GM18868 (cell line): Measurements from ENCODE around the gene TLCD3A.
"Not testable (repeated sequence)": the region's sequence is repeated elsewhere in the genome, so short reads cannot be mapped to it uniquely, and the experiment has no call there.

Experiments
- ATAC-seq: cut with Tn5 transposase; IDR thresholded peaks from one replicate; pipeline ENCODE4 v1.9.1; 2021; ENCODE audit warnings: mild to moderate bottlenecking, moderate library complexity; ENCODE audit not compliant: unreplicated experiment

TLCD3A gene

GRCh38 chr17:784143-784542 is 51.7 kb downstream of the TLCD3A start:
- no peak for ATAC-seq

- ATAC-seq = not testable (repeated sequence)
Observed at GRCh38 chr17:785901-786300, 53.5 kb downstream of the TLCD3A start.

- no peak for ATAC-seq
Observed at GRCh38 chr17:787641-788221, 55.3 kb downstream of the TLCD3A start.

GRCh38 chr17:788551-788950 is 56.2 kb downstream of the TLCD3A start:
- no peak for ATAC-seq

- ATAC-seq = no peak
Observed at GRCh38 chr17:789160-789840, 56.9 kb downstream of the TLCD3A start.

GRCh38 chr17:789931-790873 is 57.8 kb downstream of the TLCD3A start:
- not testable (repeated sequence) for ATAC-seq

- ATAC-seq = not testable (repeated sequence)
Observed at GRCh38 chr17:790874-791247, 58.5 kb downstream of the TLCD3A start.

GRCh38 chr17:791829-792228 is 59.4 kb downstream of the TLCD3A start:
- no peak for ATAC-seq

GRCh38 chr17:792277-792676 is 59.9 kb downstream of the TLCD3A start:
- no peak for ATAC-seq
